HG02678 (cell line): ENCODE data around the gene ZSWIM5.
"Not testable (repeated sequence)": the region's sequence is repeated elsewhere in the genome, so short reads cannot be mapped to it uniquely, and the experiment has no call there.

Experiments
- ATAC-seq: cut with Tn5 transposase; IDR thresholded peaks from one replicate; pipeline ENCODE4 v1.9.1; 2021; ENCODE audit warnings: mild to moderate bottlenecking, moderate library complexity; ENCODE audit not compliant: unreplicated experiment

ZSWIM5 gene

DNA sequence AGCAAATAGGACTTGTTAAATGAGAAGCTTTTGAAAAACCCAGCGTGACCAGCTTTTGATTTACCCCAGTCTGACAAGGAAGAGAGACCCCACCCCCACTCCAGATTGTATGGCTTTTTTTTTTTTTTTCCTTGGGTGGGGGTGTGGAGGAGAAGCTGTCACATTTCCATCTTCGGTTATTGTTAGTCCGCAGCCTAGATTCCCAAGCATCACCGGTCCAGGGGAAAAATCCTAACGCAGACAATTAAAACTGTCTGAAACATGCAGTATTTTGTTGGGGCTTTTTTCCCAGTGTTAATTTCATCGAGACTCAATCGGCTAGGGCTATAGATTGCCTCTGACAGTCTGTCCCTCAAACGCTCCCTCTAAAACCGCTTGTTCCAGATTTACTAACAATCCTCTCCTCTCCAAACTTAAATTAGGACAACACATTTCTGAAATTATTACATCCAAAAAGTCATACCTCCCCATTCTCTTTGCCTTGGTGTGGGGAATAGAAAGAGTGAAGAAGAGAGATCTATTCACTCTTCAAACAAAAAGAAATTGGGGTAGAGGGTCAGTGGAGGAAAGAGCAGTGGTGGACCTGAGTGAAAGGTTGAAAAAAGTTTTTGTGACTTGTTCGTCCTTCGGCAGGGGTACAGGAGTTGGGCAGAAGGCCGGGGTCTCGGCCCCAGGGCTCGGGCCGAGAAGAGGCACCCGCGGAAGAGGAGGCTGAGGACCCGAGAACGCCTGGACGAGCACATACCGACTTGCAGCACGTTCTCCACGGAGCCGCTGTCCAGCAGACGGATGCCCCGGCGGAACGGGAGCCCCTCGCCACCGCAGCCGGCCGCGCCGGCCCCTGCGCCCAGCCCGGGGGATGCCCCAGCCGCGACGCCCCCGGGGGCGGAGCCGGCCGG, 1.1 kb downstream of the ZSWIM5 start:
- no peak for ATAC-seq

DNA sequence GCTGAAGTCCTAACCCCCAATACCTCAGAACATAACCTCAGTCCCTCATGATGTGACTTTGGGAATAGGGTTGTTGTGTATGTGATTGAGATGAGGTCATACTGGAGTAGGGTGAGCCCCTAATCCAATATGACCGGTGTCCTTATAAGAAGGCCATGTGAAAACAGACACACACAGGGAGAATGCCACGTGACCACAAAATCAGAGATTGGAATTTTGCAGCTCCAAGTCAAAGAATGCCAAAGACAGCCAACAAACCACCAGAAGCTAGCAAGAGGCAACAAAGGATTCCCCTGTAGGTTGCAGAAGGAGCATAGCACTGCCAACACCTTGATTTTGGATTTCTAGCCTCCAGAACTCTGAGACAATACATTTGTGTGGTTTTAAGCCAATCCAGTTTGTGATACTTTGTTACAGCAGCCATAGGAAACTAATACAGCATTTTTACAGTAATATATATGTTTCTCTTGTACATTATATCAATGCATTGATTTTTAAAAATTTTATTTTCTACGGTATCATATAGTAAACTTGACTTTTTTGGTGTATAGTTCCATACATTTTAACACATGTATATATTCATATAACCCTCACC, 5.4 kb downstream of the ZSWIM5 start:
- no peak for ATAC-seq

DNA sequence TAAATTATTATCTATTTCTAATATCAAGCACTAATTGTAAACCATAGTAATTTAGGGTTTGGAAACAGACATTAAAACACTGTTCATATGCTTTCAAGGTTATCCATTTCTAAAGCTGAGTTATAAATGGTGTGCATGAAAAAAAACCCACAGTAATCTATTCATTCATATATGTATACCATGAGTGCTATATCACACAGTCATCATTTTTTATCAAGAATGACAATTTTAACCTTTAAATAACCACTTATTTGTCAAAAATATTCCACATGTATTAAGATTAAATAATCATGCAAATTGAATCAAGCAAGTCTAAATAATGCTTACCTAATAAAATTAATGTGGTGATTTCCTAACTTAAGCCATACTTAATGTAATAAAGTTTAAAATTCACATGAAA, 6.0 kb downstream of the ZSWIM5 start:
- ATAC-seq, result no peak

DNA sequence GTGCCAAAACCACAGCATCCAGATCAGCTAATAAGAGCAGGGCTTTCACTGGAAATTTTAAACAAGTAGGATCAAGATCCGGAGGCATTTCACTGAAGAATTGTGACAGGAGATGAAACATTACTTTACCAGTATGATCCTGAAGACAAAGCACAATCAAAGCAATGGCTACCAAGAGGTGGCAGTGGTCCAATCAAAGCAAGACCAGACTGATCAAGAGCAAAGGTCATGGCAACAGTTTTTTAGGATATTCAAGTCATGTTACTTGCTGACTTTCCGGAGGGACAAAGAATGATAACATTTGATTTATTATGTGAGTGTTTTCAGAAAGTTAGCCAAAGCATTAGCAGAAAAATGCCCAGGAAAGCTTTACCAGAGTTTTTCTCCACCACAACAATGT, 8.2 kb downstream of the ZSWIM5 start:
- no peak for ATAC-seq

DNA sequence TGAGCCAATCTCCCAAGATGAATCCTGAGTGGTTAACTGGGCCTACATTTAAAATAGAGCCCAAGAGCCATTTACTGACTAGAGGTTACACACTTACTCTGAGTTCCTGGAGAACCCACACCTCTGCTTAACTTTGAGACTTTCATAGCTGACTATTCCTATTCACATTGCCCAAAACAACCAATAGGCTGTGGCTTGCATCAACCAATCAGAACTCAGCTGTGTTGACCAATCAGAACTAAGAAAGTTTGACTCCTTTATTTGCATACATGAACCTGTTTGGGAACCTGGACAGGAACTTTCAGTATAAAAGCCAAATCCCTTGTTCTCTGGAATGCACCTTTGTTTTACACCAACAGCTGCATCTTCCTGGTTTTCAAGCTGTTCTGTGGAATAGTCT, 9.5 kb downstream of the ZSWIM5 start:
- ATAC-seq, result no peak

DNA sequence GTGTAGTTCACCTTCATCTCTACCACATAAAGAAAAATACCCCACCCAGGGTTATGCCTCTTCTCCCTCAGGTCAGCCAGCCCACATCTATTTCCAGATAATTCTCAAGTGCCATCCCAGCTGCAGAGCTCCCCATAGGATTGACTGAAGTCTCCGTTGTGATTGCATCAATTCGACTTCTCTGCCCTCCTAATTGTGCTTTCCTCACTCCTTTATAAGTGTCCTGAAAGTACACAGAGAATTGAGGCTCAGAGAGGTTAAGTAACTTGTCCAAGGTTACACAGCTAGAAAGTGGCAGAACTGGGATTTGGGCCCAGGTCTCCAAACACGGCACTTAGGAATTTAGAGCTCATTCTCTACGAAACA, 15.0 kb downstream of the ZSWIM5 start:
- ATAC-seq, result no peak

DNA sequence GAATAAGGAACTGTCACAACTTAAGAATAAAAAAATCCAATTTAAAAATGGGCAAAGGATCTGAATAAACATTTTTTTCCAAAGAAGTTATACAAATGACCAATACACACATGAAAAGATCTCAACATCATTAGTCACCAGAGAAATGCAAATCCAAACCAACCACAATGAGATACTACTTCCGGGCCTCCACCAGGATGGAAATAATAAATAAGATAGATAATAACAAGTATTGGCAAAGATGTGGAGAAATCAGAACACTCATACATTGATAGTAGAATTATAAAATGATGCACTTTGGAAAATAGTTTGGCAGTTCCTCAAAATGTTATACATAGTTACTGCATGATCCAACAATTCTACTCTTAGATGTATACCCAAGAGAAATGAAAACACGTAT, 18.7 kb downstream of the ZSWIM5 start:
- no peak for ATAC-seq

DNA sequence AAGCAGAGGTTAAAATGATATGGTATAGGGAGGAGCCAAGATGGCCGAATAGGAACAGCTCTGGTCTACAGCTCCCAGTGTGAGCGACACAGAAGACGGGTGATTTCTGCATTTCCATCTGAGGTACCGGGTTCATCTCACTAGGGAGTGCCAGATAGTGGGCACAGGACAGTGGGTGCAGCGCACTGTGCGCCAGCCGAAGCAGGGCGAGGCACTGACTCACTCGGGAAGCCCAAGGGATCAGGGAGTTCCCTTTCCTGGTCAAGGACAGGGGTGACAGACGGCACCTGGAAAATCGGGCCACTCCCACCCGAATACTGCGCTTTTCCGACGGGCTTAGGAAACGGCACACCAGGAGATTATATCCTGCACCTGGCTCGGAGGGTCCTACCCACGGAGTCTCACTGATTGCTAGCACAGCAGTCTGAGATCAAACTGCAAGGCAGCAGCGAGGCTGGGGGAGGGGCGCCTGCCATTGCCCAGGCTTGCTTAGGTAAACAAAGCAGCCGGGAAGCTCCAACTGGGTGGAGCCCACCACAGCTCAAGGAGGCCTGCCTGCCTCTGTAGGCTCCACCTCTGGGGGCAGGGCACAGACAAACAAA, 26.4 kb downstream of the ZSWIM5 start:
- ATAC-seq, result not testable (repeated sequence)

DNA sequence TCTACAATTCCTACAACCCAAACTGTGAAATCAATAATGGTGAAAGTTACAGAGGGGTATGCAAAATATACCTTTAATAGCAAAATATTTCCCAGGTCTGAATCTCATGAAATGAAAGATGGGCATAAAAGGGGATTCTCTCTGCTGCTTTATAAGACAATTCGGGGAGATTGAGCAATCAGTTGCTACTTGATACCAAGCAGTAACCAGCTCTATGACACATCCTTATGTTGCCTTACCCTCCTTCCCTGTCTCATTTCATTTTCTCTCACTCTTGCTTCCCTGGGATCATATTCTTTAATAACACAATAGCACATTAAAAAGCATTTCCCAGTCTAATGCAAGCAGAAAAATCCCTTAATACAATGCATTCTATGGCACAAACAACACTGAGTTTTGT, 29.0 kb downstream of the ZSWIM5 start:
- ATAC-seq, result no peak

DNA sequence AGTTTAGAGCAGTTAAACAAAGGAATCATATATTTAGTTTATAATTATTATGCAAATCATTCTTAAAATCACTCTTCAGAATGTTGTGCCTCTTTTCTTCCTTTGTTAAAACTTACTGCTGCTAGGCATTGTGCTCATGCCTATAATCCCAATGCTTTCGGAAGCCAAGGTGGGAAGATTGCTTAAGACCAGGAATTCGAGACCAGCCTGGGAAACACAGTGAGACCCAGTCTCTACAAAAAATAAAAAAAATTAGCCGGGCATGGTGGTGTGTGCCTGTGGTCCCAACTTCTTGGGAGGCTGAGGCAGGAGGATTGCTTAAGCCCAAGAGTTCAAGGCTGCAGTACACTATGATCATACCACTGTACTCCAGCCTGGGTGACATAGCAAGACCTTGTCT, 33.6 kb downstream of the ZSWIM5 start:
- ATAC-seq, result no peak

DNA sequence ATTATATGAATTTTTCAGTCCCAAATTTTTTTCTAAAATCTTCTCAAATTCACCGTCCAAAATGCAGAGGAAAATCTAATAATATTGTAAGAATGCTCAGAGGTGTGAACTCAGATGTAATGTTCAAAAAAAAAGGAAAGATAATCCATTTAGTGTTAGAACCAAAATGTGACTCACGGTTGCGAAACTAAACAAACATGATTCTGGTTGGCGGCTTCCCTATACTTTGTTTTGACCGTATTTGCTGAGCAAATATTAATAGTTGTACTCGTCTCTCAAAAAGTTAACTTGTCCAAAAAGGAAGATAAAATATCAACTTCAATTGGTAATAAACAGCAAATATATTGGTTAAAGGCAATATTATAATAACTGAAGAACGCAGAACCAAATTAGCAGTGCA, 34.4 kb downstream of the ZSWIM5 start:
- ATAC-seq, result no peak

DNA sequence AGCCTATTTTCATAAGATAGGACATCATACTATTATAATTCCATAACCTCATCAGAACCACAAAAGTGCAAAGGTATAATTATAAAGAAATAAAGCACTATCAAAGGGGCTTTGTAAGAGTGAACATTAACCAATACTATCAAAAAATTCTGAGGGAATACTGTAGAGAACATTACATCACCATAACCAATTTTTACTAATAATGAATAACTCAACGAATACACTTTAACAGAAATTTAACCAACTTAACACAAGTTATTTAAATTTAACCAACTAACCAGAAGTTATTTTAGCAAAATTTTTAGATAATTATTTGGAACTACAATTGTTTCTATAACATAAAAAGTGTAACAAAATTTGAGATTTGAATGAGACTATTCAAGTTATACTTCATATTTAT, 34.8 kb downstream of the ZSWIM5 start:
- no peak for ATAC-seq

DNA sequence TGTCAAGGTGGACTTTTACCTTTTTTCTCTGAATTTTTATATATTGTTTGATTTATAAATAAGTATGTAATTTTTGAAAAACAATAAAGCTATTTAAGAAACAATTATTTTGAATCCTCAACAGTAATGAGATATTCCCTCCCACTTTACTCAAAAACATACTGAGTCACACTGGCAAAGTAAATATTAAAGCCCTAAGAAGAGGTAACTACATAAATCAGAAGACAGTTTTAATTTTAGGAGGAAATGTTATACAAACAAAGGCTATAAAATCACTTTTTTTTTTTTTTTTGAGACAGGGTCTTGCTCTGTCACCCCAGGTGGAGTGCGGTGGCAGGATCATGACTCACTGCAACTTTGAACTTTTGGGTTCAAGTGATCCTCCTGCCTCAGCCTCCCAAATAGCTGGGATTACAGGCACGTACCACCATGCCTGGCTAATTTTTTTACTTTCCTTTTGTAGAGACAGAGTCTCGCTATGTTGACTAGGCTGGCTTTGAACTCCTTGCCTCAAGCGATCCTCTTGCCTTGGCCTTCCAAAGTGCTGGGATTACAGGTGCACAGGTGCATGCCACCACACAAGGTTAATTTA, 36.2 kb downstream of the ZSWIM5 start:
- no peak for ATAC-seq

DNA sequence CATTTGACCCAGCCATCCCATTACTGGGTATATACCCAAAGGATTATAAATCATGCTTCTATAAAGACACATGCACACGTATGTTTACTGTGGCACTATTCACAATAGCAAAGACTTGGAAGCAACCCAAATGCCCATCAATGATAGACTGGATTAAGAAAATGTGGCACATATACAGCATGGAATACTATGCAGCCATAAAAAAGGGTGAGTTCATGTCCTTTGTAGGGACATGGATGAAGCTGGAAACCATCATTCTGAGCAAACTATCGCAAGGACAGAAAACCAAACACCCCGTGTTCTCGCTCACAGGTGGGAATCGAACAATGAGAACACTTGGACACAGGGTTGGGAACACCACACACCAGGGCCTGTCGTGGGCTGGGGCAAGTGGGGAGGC, 38.5 kb downstream of the ZSWIM5 start:
- ATAC-seq, result not testable (repeated sequence)

DNA sequence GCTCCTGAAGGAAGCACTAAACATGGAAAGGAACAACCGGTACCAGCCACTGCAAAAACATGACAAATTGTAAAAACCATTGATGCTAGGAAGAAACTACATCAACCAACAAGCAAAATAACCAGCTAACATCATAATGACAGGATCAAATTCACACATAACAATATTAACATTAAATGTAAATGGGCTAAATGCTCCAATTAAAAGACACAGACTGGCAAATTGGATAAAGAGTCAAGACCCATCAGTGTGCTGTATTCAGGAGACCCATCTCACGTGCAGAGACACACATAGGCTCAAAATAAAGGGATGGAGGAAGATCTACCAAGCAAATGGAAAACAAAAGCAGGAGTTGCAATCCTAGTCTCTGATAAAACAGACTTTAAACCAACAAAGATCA, 42.1 kb downstream of the ZSWIM5 start:
- ATAC-seq, result not testable (repeated sequence)

DNA sequence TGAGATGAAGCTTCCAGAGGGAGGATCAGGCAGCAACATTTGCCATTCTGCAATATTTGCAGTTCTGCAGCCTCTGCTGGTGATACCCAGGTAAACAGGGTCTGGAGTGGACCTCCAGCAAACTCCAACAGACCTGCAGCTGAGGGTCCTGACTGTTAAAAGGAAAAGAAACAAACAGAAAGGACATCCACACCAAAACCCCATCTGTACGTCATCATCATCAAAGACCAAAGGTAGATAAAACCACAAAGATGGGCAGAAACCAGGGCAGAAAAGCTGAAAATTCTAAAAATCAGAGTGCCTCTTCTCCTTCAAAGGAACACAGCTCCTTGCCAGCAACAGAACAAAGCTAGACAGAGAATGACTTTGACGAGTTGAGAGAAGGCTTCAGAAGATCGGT, 43.3 kb downstream of the ZSWIM5 start:
- ATAC-seq, result not testable (repeated sequence)

DNA sequence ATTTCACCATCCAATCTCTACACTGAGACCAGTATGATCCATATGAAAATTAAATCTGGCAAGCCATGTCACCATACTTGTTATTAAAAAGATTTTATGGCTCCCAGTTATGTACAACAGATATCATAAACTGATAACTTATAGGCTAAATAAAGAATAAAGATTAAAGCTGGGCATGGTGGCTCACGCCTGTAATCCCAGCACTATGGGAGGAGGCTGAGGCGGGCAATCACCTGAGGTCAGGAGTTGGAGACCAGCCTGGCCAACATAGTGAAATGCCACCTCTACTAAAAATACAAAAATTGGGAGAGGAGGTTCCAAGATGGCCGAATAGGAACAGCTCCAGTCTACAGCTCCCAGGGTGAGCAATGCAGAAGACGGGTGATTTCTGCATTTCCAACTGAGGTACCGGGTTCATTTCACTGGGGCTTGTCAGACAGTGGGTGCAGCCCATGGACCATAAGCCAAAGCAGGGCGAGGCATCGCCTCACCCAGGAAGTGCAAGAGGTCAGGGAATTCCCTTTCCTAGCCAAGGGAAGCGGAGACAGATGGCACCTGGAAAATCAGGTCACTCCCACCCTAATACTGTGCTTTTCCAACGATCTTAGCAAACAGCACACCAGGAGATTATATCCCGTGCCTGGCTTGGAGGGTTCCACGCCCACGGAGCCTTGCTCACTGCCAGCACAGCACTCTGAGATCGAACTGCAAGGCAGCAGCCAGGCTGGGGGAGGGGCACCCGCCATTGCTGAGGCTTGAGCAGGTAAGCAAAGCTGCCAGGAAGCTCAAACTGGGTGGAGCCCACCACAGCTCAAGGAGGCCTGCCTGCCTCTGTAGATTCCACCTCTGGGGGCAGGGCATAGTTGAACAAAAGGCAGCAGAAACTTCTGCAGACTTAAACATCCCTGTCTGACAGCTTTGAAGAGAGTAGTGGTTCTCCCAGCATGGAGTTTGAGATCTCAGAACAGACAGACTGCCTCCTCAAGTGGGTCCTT, 44.1 kb downstream of the ZSWIM5 start:
- ATAC-seq, result not testable (repeated sequence)

DNA sequence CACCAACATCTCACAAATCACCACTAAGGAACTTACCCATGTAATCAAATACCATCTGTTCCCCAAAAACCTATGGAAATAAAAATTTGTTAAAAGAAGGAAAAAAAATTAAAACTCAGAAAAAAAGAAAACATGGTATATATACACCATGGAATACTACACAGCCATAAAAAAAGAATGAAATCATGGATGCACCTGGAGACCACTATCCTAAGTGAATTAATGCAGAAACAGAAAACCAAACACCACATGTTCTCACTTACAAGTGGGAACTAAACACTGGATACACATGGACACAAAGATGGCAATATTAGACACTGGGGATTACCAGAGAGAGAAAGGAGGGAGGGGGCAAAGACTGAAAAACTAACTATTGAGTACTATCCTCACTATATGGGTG, 50.4 kb downstream of the ZSWIM5 start:
- no peak for ATAC-seq

DNA sequence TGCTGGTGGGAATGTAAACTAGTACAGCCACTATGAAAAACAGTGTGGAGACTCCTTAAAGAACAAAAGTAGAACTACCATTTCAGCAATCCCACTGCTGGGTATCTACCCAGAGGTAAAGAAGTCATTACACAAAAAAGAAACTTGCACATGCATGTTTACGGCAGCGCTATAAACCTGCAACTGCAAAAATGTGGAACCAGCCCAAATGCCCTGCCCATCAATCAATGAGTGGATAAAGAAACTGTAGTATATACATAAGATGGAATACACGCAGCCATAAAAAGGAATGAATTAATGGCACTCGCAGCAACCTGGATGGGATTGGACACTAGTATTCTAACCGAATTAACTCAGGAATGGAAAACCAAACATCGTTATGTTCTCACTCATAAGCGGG, 51.0 kb downstream of the ZSWIM5 start:
- no peak for ATAC-seq

DNA sequence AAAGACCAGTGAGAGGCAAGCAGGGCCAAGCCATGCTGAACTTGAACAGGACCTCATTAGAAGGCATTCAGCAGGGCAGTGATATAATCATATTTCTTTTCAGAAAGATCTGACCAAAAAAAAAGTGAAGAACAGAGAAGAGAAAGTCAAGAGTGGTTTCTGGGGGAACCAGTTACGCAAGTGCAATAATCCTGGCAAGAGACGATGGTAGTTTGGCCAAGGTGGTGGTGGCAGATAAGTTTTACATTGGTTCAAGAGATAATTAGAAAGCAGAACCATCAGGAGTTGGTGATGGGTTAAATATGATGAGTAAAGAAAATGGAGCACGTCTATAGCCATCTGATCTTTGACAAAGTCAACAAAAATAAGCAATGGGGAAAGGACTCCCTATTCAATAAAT, 54.3 kb downstream of the ZSWIM5 start:
- no peak for ATAC-seq
